NK-92 (cell line): ENCODE results near the gene AADACL4.

Source experiments
- DNase-seq: peaks from one replicate; lab custom pipeline; 2025; ENCODE audit not compliant: unreplicated experiment; lab: John Stamatoyannopoulos, UW

The AADACL4 gene

DNA sequence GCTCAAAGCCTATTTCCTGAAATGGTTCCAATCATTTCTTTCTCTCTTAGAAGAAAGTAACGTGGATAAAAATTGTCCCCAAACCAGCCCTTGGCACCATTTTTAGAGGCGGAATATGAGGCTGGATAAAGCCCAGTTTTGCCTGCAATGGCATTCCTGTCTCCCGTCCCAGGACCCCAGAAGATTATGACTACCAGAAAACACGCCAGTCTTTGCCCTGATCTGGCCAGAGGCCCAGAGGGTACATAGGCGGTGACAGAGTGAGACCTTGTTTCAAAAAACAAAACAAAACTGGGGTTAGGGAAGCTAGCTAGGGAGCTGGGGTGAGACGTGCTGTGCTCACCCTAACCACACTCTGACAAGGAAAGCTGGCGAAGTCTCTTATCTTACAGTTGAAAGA lies at the start of gene AADACL4:
Gene AADACL4, plus strand, starts transcription at position 301 of the 400 bp plus-strand sequence. CDS start 462 bp downstream, outside the sequence.
- no peak for DNase-seq

DNA sequence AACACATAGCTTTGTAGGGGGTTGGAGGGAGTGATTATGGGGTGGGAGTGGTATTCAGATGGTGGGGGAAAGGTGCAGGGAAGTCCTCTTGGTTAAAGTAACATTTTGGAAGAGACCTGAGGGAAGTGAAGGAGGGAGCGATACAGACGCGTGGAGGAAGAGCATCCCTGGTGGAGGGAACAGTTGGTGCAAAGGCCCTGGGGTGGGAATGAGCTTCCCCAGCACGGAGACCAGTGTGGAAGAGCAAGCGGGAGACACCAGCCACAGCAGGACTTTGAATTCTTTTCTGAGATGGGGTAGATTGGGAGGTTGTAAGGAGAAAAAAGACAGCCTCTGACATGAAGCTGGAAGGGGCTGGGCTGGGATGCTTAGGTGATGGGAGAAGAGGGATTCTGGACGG lies 49.4 kb upstream of the AADACL4 start:
- no peak for DNase-seq

DNA sequence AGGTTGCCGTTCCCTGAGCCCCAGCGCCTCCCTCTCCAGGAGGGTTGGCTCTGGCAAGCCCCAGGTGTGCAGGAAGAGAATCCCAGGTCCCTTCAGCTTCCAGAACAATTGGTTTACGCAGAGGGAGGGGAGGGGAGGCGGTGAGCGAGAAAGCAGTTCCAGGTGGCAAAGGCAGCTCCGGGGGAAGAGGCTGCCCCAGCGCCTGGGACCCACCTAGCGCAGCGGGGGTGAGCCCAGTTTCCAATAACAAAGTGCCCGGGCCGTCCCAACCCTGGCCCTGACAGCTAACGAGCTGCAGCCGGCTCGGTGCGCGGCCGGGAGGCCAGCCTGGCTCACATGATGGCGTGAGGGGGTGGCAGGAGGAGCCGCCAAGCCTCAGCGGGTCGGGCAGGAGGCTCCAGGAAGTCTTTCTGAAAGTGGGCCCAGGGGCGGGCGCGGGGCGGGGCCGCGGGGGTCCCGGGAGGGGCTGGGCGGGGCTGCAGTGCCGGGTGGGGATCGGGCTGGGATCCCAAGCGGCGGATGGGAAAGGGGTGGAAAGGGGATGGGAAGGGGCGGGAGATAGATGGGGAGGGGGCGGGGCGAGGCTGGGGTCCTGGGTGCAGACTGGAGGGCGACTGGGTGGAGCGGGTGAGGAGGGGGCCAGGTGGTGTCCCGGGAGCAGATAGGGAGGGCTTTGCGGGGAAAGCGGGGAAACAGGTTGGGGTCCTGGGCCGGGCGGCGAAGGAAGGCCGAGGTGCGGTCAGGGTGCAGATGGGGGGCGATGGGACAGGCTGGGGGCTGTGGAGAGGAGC lies 48.7 kb upstream of the AADACL4 start:
- DNase-seq: no peak

DNA sequence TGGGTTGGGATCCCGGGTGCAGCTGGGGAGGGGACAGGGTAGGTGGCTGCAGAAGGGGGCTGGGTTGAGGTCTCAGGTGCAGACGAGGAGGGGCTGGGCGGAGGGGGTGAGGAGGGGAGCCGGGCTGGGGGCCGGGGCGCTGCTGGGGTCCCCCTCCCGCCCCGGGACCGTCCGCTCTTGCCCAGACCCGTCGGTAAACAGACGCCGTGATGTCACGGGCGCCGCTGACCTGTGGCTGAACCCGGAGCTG lies 48.2 kb upstream of the AADACL4 start:
- no peak for DNase-seq

DNA sequence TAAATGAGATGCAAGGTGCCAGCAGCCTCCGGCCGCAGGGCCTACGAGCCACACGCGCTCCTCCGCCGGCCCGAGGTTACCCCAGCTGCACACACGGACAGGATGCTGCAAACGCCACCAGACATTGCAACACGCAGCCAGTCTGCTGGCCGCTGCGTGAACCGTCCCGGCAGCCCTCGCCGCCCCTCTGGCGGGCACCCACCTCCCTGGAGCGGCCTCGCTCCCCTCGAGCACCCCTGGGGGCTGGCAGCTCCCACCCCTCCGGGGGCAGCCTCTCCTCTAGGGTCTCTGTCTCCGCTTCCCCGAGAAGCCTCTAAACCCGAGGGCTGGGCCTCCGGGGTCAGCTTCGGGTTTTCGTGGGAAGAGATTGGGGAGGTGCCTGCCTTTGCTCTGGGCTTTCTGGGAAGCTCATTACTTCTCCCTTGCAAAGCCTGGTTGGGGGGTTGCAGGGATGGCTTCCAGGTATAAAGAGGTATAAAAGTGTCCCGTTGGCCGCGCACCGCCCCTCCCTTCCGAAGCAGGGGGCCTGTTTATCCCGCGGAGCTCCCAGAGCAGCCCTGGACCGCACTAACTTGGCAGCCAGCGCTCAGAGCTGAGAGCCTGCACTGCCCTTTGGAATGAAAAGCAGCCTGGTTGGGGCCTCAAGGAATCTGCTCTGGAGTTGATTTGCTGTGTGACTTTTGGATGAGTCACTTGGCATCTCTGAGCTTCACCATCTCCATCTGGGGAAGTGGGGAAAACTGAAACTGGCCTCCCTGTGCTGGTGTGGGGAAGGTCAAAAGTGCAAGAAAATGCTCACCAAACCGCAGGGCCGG lies 47.7 kb upstream of the AADACL4 start:
- no peak for DNase-seq

DNA sequence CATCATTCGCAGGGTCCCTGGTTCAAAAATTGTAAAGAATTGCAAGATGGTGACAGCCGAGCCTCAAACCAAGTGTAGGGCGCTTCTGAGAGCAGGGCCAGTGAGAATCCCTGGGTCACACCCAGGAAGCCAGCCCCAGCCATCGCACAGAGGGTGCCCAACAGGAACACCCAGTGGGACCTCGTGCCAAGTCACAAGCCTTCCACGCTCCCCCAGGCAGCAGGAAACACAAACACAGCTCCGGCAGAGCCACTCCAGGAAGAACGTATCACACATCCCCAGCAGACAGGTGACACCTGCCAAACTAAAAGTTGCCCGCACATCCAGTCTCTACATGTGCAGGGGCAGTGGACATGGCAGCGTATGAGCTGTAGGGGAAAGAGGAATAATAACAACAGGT lies 46.1 kb upstream of the AADACL4 start:
- DNase-seq: no peak

DNA sequence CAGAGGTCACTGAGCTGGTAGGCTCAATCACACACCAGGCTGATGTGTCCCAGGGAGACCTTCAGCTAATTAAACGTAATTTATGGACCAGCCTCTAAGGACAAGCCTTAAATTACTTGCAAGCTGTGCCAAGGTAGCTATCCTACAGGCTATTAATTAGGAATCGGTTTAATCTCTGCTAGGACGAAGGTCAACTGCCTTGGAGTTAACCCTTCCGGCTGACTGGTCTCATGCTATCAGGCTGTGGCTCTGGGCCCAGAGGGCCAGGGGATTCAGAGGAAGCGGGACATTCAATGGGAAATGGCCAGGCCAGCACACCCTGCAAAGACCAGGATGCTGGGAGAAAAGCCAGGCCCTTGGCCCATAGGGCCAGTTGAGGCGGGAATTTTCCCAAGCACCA lies 44.9 kb upstream of the AADACL4 start:
- no peak for DNase-seq

DNA sequence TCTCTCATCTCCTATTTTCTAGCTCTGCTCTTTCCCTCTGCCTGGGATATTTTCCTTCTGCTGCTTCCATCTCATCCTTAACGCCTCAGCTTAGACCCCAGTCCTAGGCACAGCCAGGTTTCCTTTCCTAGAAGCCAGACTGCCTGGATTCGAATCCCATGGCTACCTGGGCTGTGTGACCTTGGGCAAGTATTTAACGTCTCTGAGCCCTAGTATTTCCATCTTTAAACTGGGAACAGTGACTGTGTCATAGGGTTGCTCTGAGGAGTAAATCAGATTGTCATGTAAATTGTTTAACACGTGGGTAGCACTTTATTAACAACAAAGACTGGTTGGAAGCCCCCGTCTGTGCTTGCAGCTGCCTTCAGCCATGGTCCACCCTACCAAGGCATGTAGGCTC lies 44.2 kb upstream of the AADACL4 start:
- no peak for DNase-seq

DNA sequence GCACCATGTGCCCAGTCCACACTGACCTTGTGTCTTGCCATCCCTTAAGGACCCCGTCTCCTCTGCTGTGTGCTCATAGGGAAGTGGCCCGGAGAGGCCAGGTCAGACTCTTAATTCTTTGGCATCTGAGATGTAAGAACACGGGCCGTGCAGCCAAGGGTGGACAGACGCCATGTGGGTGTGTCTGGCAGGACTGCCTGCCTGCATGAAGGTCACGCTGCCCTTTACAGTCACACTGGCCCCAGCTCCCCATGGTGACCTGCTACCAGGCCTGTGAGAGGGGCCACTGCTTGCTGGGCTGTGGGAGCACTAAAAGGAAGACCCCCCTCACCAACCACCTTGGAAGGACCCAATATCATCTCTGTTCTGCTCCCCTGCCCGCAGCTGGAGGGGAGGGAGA lies 43.5 kb upstream of the AADACL4 start:
- no peak for DNase-seq

DNA sequence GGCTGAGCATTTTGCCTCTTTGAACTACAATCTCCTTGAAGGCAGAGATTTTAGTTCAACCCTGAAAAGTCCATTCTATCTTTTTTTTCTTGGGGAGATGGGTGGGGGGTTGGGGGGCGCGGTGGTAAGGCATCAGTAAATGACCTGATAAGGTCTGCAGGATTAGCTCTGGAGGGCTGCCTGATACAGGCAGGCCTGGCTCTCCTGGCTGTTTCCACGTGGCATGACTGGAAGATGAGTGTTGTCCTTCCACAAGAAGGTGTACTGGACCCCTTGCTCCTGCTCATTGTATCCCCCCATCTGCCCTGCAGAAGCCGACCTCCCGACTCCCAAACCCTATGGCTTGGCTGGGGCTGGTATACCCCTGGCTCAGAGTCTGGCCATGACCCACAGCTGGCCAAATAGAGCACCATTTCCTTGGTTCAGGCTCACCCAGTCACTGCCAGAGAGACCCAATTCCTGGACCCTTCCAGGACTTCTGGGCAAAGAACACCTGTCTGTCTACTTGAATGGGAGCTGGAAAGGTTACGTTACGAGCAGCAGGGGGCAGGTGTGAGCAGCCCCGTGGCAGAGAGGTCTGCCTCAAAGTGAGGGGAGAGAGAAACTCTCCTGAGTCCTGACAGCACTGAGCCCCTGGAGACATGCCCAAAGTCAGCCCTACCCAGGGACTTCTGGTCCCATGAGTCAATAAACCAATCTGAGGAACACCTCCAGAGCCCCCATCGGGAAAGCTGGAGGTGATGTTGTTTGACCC lies 42.8 kb upstream of the AADACL4 start:
- DNase-seq: no peak

DNA sequence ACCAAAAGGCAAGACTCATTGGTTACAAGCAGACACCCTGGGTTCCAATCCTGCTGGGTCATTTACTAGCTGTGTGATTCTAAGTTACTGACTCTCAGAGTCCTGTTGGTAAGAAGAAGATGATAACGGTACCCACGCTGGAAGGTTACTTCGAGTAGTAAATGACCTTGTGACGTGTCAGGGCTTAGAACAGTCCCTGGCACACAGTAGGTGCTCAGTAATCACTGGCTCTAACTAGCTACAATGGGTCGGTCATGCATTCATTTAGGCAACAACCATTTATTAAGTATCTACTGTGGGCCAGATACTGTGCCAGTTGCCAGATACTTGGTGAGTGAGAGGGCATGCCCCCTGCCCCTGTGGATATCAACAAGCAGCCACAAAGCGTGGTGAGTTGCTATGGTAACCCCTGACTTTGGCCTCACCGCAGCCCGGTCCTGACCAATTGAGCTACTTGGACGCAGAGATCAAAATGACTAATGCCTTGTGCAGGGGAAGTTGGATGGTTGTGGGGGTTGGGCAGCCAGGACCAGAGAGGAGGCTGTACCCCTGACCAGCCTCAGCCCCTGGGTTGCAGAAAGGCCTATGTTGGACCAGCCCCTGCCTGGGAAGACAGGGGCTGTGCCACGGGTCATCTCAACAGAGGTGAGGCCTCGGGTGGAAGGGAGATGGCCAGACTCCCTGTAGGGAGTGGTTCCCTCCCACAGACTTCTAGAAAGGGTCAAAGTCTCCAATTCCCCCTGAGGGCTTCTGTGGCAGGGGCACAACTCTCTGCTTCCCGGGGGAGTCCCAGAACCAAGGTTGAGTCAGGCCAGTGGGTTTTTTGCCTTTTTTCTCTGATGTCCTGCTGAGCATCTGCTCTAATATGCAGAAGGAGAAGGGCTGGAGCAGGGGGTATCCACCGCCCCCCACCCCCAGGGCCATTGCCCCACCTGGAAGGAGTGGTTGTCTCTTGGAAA lies 41.9 kb upstream of the AADACL4 start:
- DNase-seq: no peak

DNA sequence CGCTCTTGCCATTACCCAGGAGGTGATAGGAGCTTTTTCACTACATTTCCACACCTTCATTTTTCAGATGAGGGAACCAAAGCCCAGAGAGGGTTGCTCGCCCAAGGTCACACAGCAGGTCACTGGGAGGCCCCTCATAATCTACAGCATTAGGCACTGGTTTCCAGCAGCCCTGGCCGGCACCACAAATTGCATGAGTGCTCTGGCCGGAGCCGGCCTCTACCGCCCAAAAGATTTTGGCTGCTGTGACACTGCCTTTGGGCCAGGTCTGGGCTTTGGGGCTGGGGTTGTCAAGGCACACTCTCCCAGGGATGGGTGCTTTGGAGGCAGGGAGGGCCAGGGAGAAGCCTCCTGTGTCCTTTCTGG lies 41.2 kb upstream of the AADACL4 start:
- DNase-seq: no peak

DNA sequence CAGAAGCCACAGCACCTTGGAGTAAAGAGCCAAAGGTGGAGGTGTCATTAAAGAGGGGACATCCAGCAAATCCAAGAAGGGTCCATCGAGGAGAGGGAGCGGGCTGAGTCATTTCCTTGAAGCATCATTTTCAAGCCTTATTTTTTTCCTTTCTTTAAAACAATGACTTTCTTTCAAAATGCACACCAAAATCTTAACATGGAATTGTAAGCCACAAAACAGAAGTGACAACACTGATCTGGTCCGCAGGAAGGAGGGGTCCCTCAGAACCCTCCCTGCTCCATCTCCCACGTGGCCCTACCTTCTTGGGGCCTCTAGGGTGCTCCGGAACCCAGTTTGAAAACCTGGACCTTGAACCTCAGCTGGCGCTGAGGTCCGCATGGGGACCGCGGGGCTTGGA lies 40.7 kb upstream of the AADACL4 start:
- no peak for DNase-seq

DNA sequence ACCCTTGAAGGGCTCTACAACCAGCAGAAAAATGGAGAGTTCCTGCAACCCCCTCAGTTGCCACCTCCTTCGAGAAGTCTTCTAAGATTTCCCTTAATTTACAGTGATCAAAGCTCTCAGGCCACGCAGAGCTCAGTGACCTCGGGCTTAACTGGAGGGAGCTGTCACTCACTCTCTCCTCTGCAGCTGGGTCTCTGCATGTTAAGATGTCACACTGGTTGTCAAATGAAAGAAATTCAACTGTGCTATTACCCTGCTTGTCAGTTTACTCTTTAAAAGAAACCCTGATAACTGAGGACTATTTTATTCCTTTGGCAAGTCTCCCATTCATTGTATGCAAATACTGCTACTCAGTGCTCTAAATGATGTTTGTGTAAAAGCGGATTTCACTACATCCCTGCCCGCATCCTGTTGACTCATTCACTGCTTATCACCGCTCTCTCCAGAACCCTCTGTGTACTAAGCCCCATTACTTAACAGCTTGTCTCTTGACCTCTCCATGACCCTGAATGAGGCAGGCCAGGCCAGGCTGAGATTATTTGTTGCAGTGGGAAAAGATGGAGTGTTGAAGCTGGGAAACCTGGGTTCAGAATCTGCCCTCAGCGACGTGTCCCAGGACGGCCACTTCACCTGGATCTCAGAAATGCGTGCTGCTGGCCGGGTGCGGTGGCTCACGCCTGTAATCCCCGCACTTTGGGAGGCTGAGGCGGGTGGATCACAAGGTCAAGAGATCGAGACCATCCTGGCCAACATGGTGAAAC lies 39.6 kb upstream of the AADACL4 start:
- DNase-seq: no peak

DNA sequence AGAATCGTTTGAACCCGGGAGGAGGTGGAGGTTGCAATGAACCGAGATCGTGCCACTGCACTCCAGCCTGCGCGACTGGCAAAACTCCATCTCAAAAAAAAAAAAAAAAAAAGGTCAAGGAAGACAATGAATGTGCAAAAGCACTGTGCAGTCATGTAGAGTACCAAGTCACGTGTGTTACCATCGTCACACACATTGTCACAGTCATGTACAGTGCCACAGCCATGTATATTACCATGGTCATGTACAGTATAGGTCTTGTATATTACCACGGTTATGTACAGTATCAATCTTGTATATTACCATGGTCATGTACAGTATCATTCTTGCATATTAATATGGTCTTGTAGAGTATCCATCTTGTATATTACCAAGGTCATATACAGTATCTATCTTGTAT lies 38.9 kb upstream of the AADACL4 start:
- DNase-seq: no peak

DNA sequence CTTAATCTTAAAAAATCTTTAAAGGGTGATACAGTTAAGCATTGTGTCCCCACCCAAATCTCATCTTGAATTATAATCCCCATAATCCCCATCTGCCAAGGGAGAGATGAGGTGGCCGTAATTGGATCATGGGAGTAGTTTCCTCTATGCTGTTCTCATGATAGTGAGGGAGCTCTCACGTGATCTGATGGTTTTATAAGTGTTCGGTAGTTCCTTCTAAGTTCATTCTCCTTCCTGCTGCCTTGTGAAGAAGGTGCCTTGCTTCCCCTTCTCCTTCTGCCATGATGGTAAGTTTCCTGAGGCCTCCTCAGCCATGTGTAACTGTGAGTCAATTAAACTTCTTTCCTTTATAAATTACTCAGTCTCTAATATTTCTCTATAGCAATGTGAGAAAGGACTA lies 36.6 kb upstream of the AADACL4 start:
- DNase-seq: no peak

DNA sequence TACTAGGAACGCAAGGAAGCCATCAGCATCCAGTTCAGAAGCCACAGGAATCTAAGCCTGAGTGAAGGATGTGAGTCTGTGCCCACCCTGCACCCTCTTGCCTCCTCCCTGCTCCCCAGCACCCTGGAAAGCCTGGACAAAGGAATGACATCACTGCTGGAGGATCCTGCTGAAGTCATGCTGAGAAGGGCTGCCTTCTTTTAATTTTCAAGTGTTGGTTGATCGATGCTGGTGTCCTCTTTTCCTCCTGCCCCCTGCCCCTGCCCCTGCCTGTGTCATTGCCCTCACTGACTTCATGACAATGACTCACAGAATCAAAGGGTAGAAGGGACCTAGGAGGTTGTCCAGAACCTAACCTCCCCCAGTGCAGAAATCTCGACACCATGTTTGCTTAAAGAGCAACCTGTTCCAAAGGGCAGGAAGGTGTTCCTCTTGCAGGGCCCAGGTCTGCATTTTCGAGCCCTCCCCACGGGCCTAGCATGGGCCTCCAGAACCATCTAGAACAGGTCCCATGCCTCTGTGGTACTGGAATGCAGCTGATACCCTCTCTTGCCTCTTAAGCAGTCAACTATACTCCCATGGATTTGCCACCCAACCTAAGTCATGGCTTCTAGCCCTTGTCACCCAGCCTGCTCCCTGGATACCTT lies 35.5 kb upstream of the AADACL4 start:
- no peak for DNase-seq

DNA sequence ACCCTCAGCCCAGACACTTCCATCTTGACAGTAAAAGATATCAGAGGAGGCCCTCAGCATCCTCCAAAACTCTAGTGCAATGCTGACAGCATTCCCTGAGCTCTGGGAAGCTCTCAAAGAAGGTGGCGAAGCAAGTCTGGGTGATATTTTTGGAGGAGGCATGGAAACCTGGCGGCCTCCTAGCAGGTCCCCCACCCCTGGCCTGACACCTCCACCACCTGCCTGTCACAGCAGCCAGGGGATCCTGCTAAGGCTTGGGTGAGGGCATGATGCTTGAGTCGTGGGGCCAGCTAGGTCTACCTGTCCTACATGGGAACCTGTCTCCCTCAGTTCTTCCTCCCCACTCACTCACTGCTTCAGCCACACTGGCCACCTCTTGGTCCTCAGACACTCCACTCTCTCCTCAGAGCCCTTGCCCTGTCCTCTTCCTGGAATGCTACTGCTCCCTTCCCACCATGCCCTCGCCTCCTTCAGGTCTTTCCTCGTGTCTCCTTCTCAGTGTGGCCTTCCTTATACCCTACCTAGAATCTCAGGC lies 34.3 kb upstream of the AADACL4 start:
- DNase-seq: no peak

DNA sequence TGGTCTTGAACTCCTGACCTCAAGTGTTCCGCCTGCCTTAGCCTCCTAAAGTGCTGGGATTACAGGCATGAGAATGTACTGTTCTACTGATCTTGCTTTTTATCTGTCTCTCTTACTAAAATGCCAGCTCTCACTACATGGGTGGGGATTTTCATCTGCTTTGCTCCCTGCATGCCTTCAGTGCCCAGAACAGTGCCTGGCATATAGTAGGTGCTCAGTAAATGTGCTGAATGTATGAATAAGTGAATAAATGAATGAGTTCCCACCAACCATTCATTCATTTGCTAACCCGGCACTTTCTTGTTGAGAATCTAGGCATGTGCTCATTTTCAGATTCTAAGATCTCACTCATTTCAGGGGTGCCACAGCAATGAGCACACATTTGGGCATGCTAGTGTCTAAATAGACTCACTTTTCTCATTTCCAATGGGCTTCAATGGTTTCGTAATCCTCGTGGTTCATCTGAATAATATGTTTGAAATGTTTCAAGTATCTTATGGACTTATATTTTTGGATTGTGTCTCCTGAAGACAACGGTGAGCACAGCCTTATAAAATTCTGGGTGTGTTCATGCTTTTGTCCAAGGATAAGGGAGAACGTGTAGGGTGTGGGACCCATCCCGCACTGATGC lies 33.5 kb upstream of the AADACL4 start:
- no peak for DNase-seq
